Measurements from ENCODE around the gene SCLY.

The SCLY gene

GRCh38 chr2:238136820-238137537, 76.2 kb downstream of the SCLY start:
- peak; percentile 86 for FAIRE-seq
- no peak for DNase-seq (ENCODE audit: insufficient read length, low spot score)

- FAIRE-seq = no peak
- DNase-seq (ENCODE audit: insufficient read length, low spot score) = no peak
These were observed 77.1 kb downstream of the SCLY start for GRCh38 chr2:238137885-238138284.

GRCh38 chr2:238138331-238139195, 77.8 kb downstream of the SCLY start, which contains the start of gene KLHL30:
KLHL30 (plus strand) TSS chr2:238138668; CDS start chr2:238140755, 2,087 bp downstream.
- FAIRE-seq (no peak), DNase-seq (ENCODE audit: insufficient read length, low spot score) (no peak)

GRCh38 chr2:238139196-238140039, 78.6 kb downstream of the SCLY start:
- DNase-seq (ENCODE audit: insufficient read length, low spot score) (no peak), FAIRE-seq (no peak)

- FAIRE-seq (no peak), DNase-seq (ENCODE audit: insufficient read length, low spot score) (no peak)
These were observed 79.2 kb downstream of the SCLY start for GRCh38 chr2:238140040-238140439.

GRCh38 chr2:238140721-238141540, 80.1 kb downstream of the SCLY start:
- FAIRE-seq (no peak), DNase-seq (ENCODE audit: insufficient read length, low spot score) (no peak)

- DNase-seq (ENCODE audit: insufficient read length, low spot score) = peak; percentile 70
- FAIRE-seq = peak; percentile 63
These were observed 80.9 kb downstream of the SCLY start for GRCh38 chr2:238141541-238142318.

GRCh38 chr2:238142382-238143205, 81.8 kb downstream of the SCLY start:
- FAIRE-seq (no peak), DNase-seq (ENCODE audit: insufficient read length, low spot score) (no peak)

GRCh38 chr2:238143239-238143951, 82.6 kb downstream of the SCLY start:
- DNase-seq (ENCODE audit: insufficient read length, low spot score) (peak; percentile 66), FAIRE-seq (peak; percentile 33)

GRCh38 chr2:238144262-238144661, 83.5 kb downstream of the SCLY start:
- FAIRE-seq (no peak), DNase-seq (ENCODE audit: insufficient read length, low spot score) (no peak)

GRCh38 chr2:238145046-238145445, 84.2 kb downstream of the SCLY start:
- DNase-seq (ENCODE audit: insufficient read length, low spot score) = no peak
- FAIRE-seq = no peak

GRCh38 chr2:238145851-238146250, 85.0 kb downstream of the SCLY start:
- DNase-seq (ENCODE audit: insufficient read length, low spot score) = no peak
- FAIRE-seq = no peak

- no peak for DNase-seq (ENCODE audit: insufficient read length, low spot score)
- FAIRE-seq = no peak
These were observed 86.2 kb downstream of the SCLY start for GRCh38 chr2:238146884-238147544.

- DNase-seq (ENCODE audit: insufficient read length, low spot score) = no peak
- FAIRE-seq = no peak
These were observed 88.2 kb downstream of the SCLY start for GRCh38 chr2:238148981-238149380.
